GM06990 (cell line): ENCODE results near the gene ZNF544.
A peak's percentile ranks its signal among the peaks of the same experiment; 100 is the strongest.

Source experiments
- DNase-seq: peaks from one replicate; pipeline ENCODE4 v3.0.0-alpha.2; 2011; ENCODE audit not compliant: insufficient read length; ENCODE audit errors: extremely low read depth
- H3K27me3 ChIP-seq: replicated peaks from 2 replicates; pipeline ENCODE4 v1.6.0; 2011; ENCODE audit warnings: low read length; ENCODE audit not compliant: control insufficient read depth, insufficient read depth
- H3K36me3 ChIP-seq: 2 replicates; pipeline ENCODE4 v1.5.1; 2011; ENCODE audit warnings: low read length; ENCODE audit not compliant: control insufficient read depth, insufficient read depth
- H3K4me3 ChIP-seq: replicated peaks from 2 replicates; pipeline ENCODE4 v1.5.1; 2011; ENCODE audit warnings: low read depth, mild to moderate bottlenecking, control low read depth, low read length
- TF ChIP-seq, protein P1 (sequence below): IDR thresholded peaks from 2 replicates; pipeline ENCODE4 v1.5.1; 2011; ENCODE audit warnings: low read length, control low read depth, mild to moderate bottlenecking, inconsistent platforms; ENCODE audit not compliant: insufficient read depth, poor library complexity, severe bottlenecking

The ZNF544 gene

DNA sequence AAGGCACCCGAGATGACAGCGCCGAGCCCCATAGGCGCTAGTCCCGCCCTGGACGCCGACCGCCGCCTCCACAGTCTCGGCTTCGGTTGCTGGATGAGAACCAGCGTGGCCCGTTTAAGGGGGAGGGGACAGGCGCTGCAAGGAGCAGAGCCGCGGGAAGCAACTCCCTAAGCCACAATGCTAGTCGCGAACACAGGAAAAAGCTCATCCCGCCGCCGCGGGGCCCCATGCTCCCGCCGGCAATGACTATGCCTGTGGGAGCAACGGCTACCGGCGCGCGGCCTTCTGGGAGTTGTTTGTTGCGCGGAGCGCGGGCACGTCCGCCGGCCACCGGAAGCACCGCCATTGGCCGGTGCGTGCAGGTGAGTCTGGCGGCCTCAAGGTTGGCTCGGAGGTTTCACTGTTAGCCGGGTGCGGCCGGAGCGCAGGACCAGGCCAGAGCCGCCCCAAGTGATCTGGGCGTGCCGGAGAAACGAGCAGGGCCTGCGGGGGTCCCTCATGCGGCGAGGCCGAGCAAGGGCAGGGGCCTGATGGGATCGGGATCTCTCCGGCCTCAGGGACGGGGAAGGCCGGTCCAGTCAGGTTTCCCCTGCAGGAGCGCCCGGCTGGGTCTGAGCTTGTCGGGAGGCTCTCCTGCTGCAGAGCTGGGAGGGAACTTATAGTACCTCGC lies at the start of gene ZNF544:
Gene ZNF544, plus strand, starts transcription at position 330 of the 670 bp plus-strand sequence. CDS start 15,110 bp downstream, outside the sequence.
- Histone ChIP-seq H3K36me3 (peaks cover 16% of the 10 kb centered on the region), H3K4me3 (peak within 1 kb of the TSS; percentile 96), H3K27me3 (no peaks in the 10 kb centered on the region)
- DNase-seq = peak; percentile 87
- TF ChIP-seq, protein P1, sequence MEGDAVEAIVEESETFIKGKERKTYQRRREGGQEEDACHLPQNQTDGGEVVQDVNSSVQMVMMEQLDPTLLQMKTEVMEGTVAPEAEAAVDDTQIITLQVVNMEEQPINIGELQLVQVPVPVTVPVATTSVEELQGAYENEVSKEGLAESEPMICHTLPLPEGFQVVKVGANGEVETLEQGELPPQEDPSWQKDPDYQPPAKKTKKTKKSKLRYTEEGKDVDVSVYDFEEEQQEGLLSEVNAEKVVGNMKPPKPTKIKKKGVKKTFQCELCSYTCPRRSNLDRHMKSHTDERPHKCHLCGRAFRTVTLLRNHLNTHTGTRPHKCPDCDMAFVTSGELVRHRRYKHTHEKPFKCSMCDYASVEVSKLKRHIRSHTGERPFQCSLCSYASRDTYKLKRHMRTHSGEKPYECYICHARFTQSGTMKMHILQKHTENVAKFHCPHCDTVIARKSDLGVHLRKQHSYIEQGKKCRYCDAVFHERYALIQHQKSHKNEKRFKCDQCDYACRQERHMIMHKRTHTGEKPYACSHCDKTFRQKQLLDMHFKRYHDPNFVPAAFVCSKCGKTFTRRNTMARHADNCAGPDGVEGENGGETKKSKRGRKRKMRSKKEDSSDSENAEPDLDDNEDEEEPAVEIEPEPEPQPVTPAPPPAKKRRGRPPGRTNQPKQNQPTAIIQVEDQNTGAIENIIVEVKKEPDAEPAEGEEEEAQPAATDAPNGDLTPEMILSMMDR = no peak

DNA sequence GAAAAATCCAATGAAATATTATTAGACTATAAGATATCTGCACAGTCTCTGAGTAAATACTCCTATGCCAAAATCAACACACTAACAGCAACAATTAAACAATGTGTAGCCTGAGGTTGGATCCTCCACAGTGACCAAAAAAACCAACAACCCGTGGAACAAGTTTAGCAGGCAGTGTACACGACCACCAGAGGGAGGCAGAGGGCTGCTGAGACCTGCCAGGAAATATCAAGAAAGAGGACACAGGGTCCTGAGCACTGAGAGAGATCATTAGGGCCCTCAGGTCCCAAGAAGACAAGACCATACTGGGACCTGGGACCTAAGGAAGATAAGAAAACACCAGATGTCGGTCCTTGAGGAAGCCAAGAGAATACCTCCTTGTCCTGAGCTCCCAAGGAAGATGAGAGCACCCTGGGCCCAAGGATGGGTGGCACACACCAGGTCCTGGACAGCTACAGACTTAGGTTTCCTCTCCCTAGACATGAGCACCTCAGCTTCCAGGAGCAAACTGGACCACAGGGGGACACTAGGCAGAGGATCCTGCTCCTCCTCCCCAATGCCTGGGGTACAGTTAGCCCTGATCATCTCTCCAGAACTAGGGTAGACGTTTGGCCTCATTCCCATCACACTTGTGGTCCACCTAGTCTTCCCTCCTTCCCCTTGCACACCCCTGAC lies 46.7 kb upstream of the ZNF544 start:
- TF ChIP-seq, protein P1 = peak; percentile 56
- peaks cover 5% of the 10 kb centered on the region for H3K36me3 ChIP-seq
- no peak for DNase-seq
- H3K4me3 ChIP-seq = peak overlapping the region; percentile 78
- H3K27me3 ChIP-seq = no peaks in the 10 kb centered on the region

GRCh38 chr19:58182577-58182988 lies 46.1 kb upstream of the ZNF544 start:
- Histone ChIP-seq H3K27me3 (no peaks in the 10 kb centered on the region), H3K36me3 (peaks cover 6% of the 10 kb centered on the region), H3K4me3 (peak overlapping the region; percentile 78)
- DNase-seq = no peak
- TF ChIP-seq, protein P1 = no peak

DNA sequence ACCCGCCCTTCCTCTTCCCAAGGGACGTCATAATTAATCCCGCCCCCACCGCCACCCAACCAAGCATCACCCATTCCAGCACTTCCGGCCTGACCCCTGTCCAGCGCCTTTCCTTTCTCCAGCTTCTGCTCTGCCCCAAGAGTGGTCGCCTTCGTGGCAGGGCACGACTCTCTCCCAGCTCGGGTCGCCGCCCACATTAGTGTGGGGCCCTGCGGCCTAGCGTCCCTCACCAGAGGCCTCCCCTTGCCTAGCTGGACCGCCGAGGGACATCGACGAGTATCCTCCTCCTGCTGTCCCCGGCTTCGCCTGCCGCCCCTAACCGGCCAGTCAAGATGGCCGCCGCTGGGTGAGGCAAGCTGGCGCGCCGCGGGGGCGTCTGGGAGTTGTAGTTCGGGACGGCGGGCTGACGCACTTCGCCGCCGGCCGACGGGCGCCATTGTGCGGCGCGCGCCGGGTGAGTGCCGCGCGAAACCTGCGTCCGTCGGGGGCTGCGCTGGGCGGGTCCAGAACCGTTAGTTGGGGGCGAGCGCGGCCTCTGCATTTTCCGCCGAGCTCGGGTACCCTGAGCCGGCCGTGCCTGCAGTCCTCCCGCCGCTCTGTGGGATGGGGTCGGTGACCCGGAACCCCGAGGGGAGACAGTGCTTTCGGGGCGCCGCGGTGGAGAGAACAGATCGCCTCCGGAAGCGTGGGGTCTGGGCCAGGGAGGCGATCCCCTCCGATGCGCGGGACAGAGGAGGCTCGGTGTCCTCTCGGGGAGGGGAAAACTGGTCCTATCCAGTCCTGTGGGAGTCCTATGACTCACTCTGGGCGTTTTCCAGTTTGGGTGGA lies 45.5 kb upstream of the ZNF544 start, which contains the start of gene ZNF274:
Gene ZNF274, plus strand, starts transcription at position 73 of the 828 bp plus-strand sequence. CDS start 905 bp downstream, outside the sequence.
- Histone ChIP-seq H3K4me3 (peak within 1 kb of the TSS; percentile 78), H3K27me3 (no peaks in the 10 kb centered on the region), H3K36me3 (peaks cover 6% of the 10 kb centered on the region)
- TF ChIP-seq, protein P1 = no peak
- peak; percentile 95 for DNase-seq

- Histone ChIP-seq H3K36me3 (peaks cover 6% of the 10 kb centered on the region), H3K4me3 (peak overlapping the region; percentile 78), H3K27me3 (no peaks in the 10 kb centered on the region)
- DNase-seq = no peak
- TF ChIP-seq, protein P1 = no peak
These were observed 44.9 kb upstream of the ZNF544 start for GRCh38 chr19:58183817-58184215.
